HS-27A (cell line): ENCODE data around the gene SKOR1.

Source experiments
- DNase-seq: peaks from one replicate; pipeline ENCODE4 v3.0.0-alpha.2; 2012; ENCODE audit warnings: low read depth, missing footprints

SKOR1 gene

GRCh38 chr15:67820122-67820991 is 5.0 kb upstream of the SKOR1 start:
- no peak for DNase-seq

- no peak for DNase-seq
These were observed 4.1 kb upstream of the SKOR1 start for GRCh38 chr15:67820992-67821783.

GRCh38 chr15:67821784-67822440 is 3.4 kb upstream of the SKOR1 start:
- DNase-seq: no peak

- no peak for DNase-seq
These were observed 2.6 kb upstream of the SKOR1 start for GRCh38 chr15:67822537-67823313.

GRCh38 chr15:67823314-67824196 is 1.8 kb upstream of the SKOR1 start:
- no peak for DNase-seq

GRCh38 chr15:67824197-67824968 is 926 bp upstream of the SKOR1 start:
- DNase-seq: no peak

- no peak for DNase-seq
These were observed 790 bp downstream of the SKOR1 start for GRCh38 chr15:67825881-67826716.

GRCh38 chr15:67826717-67827561 is 1.6 kb downstream of the SKOR1 start:
- DNase-seq: no peak

- DNase-seq: no peak
These were observed 2.4 kb downstream of the SKOR1 start for GRCh38 chr15:67827562-67828277.

GRCh38 chr15:67828278-67828968 is 3.1 kb downstream of the SKOR1 start:
- no peak for DNase-seq

GRCh38 chr15:67828969-67829646 is 3.8 kb downstream of the SKOR1 start:
- no peak for DNase-seq

- no peak for DNase-seq
These were observed 4.6 kb downstream of the SKOR1 start for GRCh38 chr15:67829647-67830504.

GRCh38 chr15:67831363-67831762 is 6.1 kb downstream of the SKOR1 start:
- no peak for DNase-seq

- DNase-seq: no peak
These were observed 6.8 kb downstream of the SKOR1 start for GRCh38 chr15:67832031-67832551.
